Measurements from ENCODE around the gene LBP. TPM values are rescaled to one million over a fixed set of nuclear protein-coding genes. Genes with fewer than 3 reads are reported as not detected.

Gene LBP
- total and polyA plus RNA-seq, 2 donors (not counting 1 experiment from before 2014, with no cell fraction given): 0.08 to 0.17 TPM

DNA sequence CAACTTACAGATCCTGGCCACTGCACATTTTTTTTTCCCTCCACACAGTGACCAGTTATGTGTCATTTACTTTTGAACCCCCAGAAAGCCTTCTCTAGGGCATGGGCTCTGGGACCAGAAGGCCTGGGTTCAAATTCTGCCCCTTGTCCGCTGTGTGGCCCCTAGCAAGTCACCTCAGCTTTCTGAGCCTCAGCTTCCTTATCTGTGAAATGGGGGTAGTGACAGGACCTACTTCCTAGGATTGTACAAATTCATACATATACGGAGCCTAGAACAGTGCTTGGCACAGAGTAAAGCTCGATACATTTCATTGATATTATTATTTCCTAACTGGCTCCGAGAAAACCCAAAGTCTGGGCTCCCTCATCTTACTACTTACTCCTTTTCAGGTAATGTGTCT lies 40.7 kb upstream of the LBP start:
- Histone ChIP-seq H3K79me2 (ENCODE audit: control insufficient read depth, insufficient read depth, low read length) (no peaks in the 10 kb centered on the region), H3K9ac (ENCODE audit: insufficient read depth, low read length) (no peak overlapping the region), H3K4me1 (ENCODE audit: control insufficient read depth, extremely low read depth, insufficient read depth, low read length) (no peaks in the 10 kb centered on the region), H3K27ac (ENCODE audit: insufficient read depth, low read length) (no peak overlapping the region), H4K20me1 (ENCODE audit: control insufficient read depth, extremely low read depth, insufficient read depth, low read length) (no peaks in the 10 kb centered on the region), H3K27me3 (ENCODE audit: control insufficient read depth, insufficient read depth, low read length) (peaks cover 29% of the 10 kb centered on the region), H3K4me2 (ENCODE audit: extremely low read depth, insufficient read depth, low read length) (no peak overlapping the region), H3K36me3 (ENCODE audit: control insufficient read depth, insufficient read depth, low read length) (no peaks in the 10 kb centered on the region), H2AFZ (ENCODE audit: low read length) (no peak overlapping the region), H3K4me3 (replicated peaks in 1 of 4; ENCODE audit: control extremely low read depth in 1 of 4, insufficient read depth in 1 of 4, low read depth in 3 of 4, low read length in 4 of 4) (no peak overlapping the region), H3K9me3 (ENCODE audit: control insufficient read depth, insufficient read depth, low read depth, low read length) (no peaks in the 10 kb centered on the region)
- DNase-seq (ENCODE audit: low read depth in 2 of 2): no peak
- no peak for TF ChIP-seq EZH2 (IDR thresholded peaks at IDR 0.05; ENCODE audit: low read length, missing control alignments)
- TF ChIP-seq, protein P1, sequence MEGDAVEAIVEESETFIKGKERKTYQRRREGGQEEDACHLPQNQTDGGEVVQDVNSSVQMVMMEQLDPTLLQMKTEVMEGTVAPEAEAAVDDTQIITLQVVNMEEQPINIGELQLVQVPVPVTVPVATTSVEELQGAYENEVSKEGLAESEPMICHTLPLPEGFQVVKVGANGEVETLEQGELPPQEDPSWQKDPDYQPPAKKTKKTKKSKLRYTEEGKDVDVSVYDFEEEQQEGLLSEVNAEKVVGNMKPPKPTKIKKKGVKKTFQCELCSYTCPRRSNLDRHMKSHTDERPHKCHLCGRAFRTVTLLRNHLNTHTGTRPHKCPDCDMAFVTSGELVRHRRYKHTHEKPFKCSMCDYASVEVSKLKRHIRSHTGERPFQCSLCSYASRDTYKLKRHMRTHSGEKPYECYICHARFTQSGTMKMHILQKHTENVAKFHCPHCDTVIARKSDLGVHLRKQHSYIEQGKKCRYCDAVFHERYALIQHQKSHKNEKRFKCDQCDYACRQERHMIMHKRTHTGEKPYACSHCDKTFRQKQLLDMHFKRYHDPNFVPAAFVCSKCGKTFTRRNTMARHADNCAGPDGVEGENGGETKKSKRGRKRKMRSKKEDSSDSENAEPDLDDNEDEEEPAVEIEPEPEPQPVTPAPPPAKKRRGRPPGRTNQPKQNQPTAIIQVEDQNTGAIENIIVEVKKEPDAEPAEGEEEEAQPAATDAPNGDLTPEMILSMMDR (conservative IDR thresholded peaks at IDR 0.05 in 1 of 2, IDR thresholded peaks at IDR 0.05 in 1 of 2; ENCODE audit: low read depth in 1 of 2, low read length in 2 of 2): no peak

DNA sequence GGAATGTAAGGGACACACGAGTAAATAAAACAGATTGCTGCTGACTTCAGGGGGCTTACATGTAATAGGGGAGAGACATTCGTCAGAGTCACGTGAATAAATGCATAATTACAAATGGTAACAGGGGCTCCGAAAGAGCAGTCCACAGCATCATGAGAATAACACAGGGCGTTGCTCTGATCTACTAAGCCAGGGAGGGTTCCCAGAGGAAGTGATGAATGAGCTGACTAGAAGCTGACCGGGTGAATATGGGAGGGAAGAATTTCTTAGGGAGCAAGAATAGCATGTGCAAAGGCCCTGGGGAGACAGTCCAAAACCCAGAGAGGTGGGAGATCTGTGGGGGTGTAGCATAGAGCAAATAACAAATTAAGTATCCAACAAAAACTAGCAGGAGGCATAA lies 39.9 kb upstream of the LBP start:
- Histone ChIP-seq H3K36me3 (ENCODE audit: control insufficient read depth, insufficient read depth, low read length) (no peaks in the 10 kb centered on the region), H3K4me1 (ENCODE audit: control insufficient read depth, extremely low read depth, insufficient read depth, low read length) (no peaks in the 10 kb centered on the region), H3K4me2 (ENCODE audit: extremely low read depth, insufficient read depth, low read length) (no peak overlapping the region), H3K4me3 (replicated peaks in 1 of 4; ENCODE audit: control extremely low read depth in 1 of 4, insufficient read depth in 1 of 4, low read depth in 3 of 4, low read length in 4 of 4) (no peak overlapping the region), H2AFZ (ENCODE audit: low read length) (no peak overlapping the region), H3K9me3 (ENCODE audit: control insufficient read depth, insufficient read depth, low read depth, low read length) (no peaks in the 10 kb centered on the region), H3K27me3 (ENCODE audit: control insufficient read depth, insufficient read depth, low read length) (peaks cover 28% of the 10 kb centered on the region), H3K9ac (ENCODE audit: insufficient read depth, low read length) (no peak overlapping the region), H3K27ac (ENCODE audit: insufficient read depth, low read length) (no peak overlapping the region), H4K20me1 (ENCODE audit: control insufficient read depth, extremely low read depth, insufficient read depth, low read length) (no peaks in the 10 kb centered on the region), H3K79me2 (ENCODE audit: control insufficient read depth, insufficient read depth, low read length) (no peaks in the 10 kb centered on the region)
- DNase-seq (ENCODE audit: low read depth in 2 of 2): no peak
- TF ChIP-seq, protein P1 (conservative IDR thresholded peaks at IDR 0.05 in 1 of 2, IDR thresholded peaks at IDR 0.05 in 1 of 2; ENCODE audit: low read depth in 1 of 2, low read length in 2 of 2): no peak
- no peak for TF ChIP-seq EZH2 (IDR thresholded peaks at IDR 0.05; ENCODE audit: low read length, missing control alignments)

DNA sequence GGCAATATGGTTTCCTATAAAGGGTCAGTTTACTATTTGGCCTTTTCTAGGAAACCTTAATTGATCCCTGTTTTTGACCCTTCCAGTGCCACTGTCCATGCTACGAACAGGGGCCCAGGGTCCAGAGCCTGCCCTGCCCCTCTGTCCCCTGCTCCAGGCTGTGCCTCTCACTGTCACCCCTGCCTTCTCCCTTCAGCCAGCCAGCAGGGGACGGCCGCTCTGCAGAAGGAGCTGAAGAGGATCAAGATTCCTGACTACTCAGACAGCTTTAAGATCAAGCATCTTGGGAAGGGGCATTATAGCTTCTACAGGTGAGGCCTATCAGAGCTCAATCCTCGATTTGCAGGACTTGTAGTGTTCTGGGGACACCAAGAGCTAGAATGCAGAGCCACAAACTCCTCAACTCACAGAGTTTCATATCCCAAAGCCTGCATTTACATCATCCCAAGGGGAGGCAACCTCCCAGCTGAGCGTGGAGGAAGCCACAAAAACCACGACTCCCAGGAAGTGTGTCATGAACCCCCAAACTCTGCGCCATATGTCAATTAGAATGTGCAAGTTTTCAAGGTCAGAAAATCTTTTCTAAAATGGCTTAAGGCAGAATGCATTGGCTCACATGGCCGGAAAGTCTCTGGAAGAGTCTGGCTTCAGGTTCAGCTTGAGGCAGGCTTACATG lies 38.8 kb upstream of the LBP start:
- Histone ChIP-seq H2AFZ (ENCODE audit: low read length) (no peak overlapping the region), H3K27me3 (ENCODE audit: control insufficient read depth, insufficient read depth, low read length) (peaks cover 24% of the 10 kb centered on the region), H3K36me3 (ENCODE audit: control insufficient read depth, insufficient read depth, low read length) (no peaks in the 10 kb centered on the region), H4K20me1 (ENCODE audit: control insufficient read depth, extremely low read depth, insufficient read depth, low read length) (no peaks in the 10 kb centered on the region), H3K4me3 (replicated peaks in 1 of 4; ENCODE audit: control extremely low read depth in 1 of 4, insufficient read depth in 1 of 4, low read depth in 3 of 4, low read length in 4 of 4) (no peak overlapping the region), H3K9me3 (ENCODE audit: control insufficient read depth, insufficient read depth, low read depth, low read length) (no peaks in the 10 kb centered on the region), H3K4me1 (ENCODE audit: control insufficient read depth, extremely low read depth, insufficient read depth, low read length) (no peaks in the 10 kb centered on the region), H3K79me2 (ENCODE audit: control insufficient read depth, insufficient read depth, low read length) (no peaks in the 10 kb centered on the region), H3K4me2 (ENCODE audit: extremely low read depth, insufficient read depth, low read length) (no peak overlapping the region), H3K9ac (ENCODE audit: insufficient read depth, low read length) (no peak overlapping the region), H3K27ac (ENCODE audit: insufficient read depth, low read length) (no peak overlapping the region)
- TF ChIP-seq, protein P1 (conservative IDR thresholded peaks at IDR 0.05 in 1 of 2, IDR thresholded peaks at IDR 0.05 in 1 of 2; ENCODE audit: low read depth in 1 of 2, low read length in 2 of 2): no peak
- no peak for TF ChIP-seq EZH2 (IDR thresholded peaks at IDR 0.05; ENCODE audit: low read length, missing control alignments)
- peak; percentile 63 to 79 for DNase-seq (ENCODE audit: low read depth in 2 of 2)

Data from fibroblast of lung (primary cell).